ENCODE measurements around the gene RBM39.

DNA sequence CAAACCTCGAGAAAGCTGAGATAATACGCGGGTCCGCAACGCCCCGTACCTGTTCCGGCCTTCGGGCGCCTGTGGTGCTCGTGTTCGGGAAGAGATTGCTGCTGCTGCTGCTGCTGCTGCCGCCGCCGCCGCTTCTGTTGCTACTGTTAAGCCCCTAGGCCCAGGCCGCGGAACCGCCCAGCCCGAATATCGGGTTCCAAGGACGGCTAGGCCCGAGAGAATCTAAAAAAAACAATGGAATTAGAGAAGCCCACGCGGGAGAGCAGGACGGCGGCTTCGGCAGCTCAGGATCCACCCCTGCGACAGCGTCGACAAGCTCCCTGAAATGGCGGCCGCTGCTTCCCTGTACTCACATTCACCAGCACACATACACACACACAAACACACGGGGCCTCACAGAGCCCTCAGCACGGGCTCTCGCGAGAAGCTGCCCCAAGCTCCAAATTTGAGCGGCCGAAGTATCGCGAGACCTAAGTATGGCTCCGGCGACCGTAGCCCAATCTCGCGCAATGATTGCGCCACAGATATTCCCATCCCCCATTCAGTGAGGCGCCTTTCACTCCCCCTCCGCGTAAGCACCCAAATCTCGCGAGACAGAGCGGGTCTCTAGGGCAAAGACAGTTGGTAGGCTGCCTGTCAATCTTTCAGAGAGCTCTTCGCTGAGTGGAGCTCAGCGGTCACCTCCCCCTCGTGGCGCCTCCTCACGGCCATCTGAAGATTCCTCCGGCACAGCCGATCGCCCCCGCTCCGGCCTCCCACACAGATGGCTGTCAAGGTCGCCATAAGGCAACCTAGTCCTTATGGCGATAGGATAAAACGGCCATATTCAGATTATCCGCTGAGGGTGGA is at the start of gene RBM39:
- TF ChIP-seq EZH2phosphoT487 (IDR thresholded peaks at IDR 0.05; ENCODE audit: insufficient read depth, low read depth) = no peak
- TF ChIP-seq EZH2 (IDR thresholded peaks at IDR 0.05; ENCODE audit: insufficient read depth, poor library complexity, severe bottlenecking) = no peak
